Stimulated activated CD8-positive, alpha-beta memory T cell treated with anti-CD3 and anti-CD28 coated beads, Interleukin-12 subunit alpha, Interleukin-12 subunit beta, amount 100 ng/mL, for 1 hour (primary cell): ENCODE measurements around the gene BSPRY.
"Not testable (repeated sequence)": the region's sequence is repeated elsewhere in the genome, so short reads cannot be mapped to it uniquely, and the experiment has no call there.

Experiments used
- DNase-seq: peaks from one replicate; pipeline ENCODE4 v3.0.0-alpha.2; 2020; ENCODE audit warnings: low read depth

Gene BSPRY

DNA sequence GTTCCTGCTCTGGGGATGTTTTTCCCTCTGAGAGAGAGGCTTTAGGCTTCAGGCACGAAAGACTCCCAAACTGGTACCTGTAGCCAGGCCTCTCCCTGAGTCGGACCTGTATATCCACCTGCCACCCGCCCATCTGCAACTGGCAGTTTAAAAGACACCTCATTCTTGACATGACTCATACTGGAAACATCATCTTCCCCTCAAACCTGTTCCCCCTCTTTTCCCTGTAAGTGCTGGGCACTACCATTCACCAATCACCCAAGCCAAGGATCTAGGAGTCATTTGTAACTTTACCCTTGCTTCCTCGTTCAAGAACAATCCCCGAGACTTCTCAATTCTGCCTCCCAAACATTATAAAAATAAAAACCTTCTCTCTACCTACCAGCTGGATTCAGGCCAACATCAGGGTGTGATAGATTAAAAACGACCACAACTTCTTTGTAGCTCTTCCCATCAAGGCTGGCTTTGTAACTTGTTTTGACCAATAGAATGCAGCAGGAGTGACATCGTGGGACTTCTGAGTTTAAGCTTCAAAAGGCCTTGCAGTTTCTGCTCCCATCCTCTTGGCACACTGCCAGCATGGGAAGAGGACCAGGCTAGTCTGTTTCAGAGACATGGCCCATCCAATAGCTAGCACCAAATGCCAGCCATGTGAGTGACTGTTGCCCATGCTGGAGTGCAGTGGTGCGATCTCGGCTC lies 7.5 kb upstream of the BSPRY start:
- no peak for DNase-seq

GRCh38 chr9:113343732-113344231 lies 5.6 kb upstream of the BSPRY start:
- DNase-seq, result no peak

DNA sequence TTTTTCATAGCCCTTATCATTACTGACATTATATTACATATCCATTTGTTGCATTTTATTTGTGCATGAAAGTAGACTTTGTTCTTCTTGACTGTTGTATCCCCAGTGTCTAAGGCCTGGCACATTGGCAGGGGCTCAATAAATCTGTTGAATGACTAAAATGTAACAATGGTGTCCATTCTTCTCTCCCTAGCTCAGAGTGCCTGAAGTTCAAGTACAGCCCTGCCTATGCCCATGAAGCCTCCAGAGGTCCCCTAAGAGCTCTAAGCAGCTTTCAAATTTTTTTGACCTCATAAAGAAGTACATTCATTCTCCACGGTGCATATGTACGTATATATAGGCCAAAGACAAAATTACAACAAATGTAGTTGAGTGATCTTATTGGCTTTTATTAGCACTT lies 4.2 kb upstream of the BSPRY start:
- DNase-seq, result no peak

GRCh38 chr9:113345671-113346070 lies 3.7 kb upstream of the BSPRY start:
- no peak for DNase-seq

DNA sequence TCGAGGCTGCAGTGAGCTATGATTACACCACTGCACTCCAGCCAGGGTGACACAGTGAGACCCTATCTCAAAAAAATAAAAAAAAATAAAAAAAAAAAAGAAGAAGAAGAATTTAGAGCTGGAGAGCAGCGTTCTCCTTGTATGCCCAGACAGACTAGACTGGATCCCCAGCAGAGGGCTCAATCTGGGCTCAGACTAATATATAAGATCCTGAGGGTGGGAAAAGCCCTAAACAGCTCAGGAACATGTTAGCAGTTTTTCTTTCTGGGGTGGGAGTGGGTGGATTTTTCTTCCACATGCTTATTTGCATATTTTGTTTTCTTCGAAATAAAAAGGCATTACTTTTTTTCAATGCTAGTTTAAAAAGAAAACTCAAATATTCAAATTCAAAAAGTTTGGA lies 904 bp upstream of the BSPRY start:
- no peak for DNase-seq

DNA sequence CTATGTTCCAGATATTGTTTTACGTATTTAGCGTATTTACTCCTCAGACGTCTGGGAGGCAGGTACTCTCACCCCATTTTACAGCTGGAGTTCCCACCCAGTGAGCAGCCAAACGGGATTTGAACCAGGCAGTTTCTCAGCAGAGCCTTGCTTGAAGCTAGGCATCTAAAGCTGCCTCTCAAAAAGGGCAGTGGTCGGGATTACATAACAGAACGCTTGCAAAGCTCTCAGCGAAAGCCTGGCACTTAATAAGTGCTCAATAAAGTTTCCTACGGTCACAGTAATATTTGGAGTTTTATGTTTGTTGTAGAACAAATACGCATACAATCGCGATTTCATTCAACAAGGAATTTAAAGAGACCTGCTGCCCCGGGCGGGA lies 286 bp upstream of the BSPRY start:
- DNase-seq, result no peak

- DNase-seq, result no peak
Measured at GRCh38 chr9:113350107-113350661, 843 bp downstream of the BSPRY start.

DNA sequence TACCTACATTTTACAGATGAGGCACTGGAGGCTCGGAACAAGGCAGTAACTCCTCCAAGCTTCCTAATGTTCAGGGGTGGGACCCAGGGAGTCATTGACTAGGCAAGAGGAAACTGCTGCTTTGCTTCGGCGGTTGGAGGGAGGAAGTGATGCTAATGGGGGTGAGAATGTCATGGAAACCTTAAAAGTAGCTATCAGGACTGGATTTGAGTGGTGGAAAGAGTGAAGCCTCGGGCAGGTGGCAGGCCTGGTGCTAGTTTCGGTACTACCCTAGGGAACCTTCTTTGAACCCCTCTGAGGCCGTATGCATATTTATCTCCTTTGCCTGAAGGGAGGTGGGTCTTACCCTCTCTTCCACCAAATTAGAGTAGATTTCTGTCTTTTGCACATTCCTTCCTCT lies 1.6 kb downstream of the BSPRY start:
- DNase-seq, result no peak

DNA sequence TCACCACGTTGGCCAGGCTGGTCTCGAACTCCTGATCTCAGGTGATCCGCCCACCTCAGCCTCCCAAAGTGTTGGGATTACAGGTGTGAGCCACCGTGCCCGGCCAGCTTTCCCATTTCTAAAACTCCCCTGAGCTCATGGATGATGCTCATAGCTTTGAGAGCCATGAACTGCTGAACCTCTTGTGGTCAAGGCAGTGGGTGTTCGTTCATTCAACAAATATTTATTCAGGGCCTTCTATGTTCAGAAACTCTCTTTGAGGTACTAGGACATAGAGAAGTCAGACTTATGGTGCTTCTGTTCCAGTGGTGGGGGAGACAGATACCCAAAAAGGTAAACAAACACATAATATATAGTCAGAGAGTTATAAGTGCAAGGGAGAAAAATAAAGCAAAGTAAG lies 2.7 kb downstream of the BSPRY start:
- DNase-seq, result no peak

GRCh38 chr9:113352411-113352810 lies 3.1 kb downstream of the BSPRY start:
- no peak for DNase-seq

DNA sequence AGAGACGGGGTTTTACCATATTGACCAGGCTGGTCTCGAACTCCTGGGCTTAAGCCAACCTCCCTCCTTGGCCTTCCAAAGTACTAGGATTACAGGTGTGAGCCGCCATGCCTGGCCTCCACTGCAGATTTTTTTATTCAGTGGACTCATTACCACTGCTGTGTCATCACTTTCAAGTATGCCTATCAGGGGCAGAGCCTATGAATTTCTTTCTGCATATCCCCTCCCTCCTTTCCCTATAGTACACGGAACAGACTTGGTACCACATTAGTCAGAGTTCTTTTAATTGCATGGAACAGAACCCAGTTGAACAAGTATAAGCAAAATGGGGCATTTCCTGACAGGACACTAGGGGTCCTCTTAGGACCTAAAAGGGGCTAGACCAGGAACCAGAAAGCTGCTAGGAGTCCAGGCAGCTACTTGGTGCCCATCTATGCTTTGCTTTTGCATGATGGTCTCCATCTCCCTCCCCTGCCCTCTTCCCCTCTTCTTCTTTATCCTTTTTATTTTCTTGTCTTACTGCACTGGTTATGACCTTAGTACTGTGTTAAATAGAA lies 5.8 kb downstream of the BSPRY start:
- no peak for DNase-seq

DNA sequence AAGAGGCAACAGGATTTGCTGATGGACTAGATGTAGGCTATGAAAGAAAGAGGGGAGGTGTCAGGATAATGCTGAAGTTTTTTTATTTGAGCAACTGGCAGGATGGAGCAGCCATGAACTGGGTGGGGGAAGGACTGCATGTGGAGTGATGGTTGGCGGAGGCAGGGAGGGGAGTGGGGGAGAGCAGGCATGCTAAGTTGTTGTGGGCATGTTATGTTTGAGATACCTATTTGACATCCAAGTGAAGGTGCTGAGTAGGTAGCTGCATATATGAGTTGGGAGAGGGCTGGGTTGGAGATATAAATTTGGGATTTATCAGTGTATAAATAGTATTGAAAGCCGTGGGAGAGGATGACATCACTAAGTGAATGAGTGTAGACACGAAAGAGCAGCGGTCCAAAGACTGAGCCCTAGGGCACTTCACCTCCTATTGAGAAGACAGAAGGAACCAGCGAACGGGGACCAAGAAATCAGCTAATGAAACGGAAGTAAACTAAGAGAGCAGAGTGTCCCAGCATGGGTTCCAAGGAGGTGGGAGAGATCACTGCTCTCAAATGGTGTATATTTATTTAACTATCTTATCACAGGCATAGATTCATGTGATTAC lies 7.4 kb downstream of the BSPRY start:
- no peak for DNase-seq

GRCh38 chr9:113359385-113359784 lies 10.0 kb downstream of the BSPRY start:
- DNase-seq, result no peak

DNA sequence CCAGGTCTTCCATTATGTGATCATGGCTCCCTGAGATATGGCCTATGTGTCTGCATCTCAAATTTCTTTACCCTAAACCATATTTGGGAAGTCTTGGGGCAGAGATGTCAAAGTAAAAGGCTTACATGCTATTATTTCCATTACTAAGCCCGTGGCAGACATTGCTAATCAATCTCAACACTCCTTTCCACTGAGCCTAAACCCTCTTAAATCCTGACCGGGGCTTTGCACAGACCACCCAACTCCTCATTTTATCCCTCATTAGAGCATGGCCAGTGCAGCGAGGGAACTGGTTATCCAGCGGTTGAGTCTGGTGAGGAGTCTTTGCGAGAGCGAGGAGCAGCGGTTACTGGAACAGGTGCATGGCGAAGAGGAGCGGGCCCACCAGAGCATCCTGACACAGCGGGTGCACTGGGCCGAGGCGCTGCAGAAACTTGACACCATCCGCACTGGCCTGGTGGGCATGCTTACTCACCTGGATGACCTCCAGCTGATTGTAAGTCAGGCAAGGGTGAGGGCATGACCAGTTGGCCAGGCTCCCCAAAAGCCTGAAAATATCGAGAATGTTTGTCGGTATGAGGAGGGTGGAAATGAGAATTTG lies 11.0 kb downstream of the BSPRY start:
- DNase-seq, result no peak

GRCh38 chr9:113361304-113362018 lies 12.1 kb downstream of the BSPRY start:
- DNase-seq, result no peak

DNA sequence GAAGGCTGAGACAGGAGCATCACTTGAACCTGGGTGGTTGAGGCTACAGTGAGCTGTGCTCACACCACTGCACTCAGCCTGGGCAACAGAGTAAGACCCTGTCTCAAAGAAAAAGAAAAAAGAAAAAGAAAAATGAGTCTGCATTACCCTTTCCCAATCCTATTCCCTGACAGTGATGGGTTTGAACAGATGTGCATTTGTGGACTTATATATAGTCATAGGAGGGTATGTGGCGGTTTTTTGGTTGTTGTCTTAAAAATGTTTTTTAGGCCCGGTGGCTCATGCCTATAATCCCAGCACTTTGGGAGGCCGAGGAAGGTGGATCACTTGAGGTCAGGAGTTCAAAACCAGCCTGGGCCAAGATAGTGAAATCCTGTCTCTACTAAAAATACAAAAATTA lies 14.0 kb downstream of the BSPRY start:
- DNase-seq, result no peak

DNA sequence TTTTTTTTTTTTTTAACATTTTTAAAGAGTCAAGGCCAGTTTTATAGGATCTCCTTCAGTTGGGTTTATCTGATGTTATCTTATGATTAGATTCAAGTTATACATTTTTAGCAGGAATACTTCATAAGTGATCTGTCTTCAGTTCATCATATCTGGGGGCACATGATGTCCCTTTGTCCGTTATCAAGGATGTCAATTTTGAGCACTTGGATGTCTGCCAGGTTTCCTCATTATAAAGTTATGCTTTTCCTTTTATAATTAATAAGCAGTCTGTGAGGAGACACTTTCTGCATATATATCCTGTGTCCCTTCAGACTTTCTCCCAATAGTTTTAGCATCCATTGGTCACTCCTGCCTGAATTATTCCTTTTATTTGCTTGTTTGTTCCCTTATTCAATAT lies 15.6 kb downstream of the BSPRY start:
- no peak for DNase-seq

DNA sequence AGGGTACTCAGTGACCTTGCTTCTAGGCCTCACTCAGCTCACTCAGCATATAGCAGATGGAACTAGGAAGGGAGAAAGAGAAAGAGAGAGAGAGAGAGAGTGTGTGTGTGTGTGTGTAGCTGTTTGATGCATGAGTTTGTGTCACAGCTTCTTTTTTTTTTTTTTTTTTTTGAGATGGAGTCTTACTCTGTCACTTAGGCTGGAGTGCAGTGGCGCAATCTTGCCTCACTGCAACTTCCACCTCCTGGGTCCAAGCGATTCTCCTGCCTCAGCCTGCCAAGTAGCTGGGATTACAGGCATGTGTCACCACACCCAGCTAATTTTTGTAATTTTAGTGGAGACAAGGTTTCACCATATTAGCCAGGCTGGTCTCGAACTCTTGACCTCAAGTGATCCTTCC lies 16.3 kb downstream of the BSPRY start:
- not testable (repeated sequence) for DNase-seq

DNA sequence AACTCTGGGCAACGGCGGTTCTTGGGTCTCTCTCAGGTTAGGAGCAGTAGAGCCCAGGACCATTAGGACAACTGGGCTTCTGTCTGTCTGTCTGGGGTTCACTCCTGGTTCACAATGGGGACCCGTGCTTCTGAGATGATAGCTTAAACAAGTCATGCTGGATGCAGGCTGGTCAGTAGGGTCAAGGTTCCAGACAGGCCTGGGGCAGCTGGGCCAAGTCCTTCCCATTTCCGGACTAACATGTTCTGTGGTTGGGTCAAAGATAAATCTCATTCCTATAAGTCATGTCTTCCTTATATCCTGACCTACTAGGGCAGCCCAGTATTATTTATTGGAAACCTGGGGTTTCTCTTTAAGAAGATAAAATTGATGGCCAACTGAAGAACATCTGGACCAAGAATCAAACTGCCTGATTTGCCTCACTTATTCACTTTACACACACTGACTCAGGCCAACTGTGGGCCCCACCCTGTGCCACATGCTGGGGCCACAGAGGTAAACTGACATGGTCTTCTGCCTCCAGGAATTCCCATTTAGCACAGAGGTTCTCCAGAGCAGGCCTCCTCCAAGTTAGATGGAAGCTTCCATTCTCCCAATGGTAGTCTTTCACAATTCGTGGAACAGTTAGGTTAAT lies 19.1 kb downstream of the BSPRY start:
- no peak for DNase-seq

DNA sequence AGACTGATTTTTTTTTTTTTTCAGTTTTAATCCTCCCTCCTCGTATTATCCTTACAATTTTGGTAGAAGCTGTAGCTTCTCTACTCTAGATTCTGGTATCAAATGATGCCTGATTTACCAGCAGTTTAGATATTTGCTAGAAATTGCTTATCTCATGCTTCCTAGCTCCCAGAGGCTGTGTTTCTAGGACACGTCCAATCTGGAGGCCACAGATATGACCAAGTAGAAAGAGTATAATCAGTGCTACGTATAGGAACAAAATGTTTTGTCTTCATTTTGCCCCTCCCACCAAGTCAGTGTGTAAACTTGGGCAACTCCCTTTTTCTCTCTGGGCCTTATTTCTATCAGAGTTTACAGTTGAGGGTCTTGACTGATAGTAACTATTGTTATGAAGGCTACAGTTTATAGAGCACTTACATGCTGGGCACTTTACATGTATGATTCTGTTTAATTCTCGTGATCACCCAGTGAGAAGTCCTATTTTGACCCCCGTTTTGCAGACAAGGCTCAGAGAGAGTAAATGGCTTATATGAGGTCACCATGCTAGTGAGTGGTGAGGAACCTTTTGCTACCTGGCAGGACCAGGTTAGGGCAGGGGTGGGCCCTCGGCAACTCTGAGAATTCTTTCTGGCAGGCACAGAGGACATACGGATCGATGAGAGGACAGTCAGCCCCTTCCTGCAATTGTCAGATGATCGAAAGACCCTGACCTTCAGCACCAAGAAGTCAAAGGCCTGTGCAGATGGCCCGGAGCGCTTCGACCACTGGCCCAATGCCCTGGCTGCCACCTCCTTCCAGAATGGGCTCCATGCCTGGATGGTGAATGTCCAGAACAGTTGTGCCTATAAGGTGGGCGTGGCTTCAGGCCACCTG lies 19.9 kb downstream of the BSPRY start:
- no peak for DNase-seq

GRCh38 chr9:113369855-113370140 lies 20.5 kb downstream of the BSPRY start:
- no peak for DNase-seq
